ENCODE results near the gene TRIM52. TPM values are rescaled to one million over a fixed set of nuclear protein-coding genes. Genes with fewer than 3 reads are reported as not detected.
A peak's percentile ranks its signal among the peaks of the same experiment; 100 is the strongest.

Gene TRIM52
- total and polyA plus RNA-seq, 2 of the 13 experiments (the other 11 are each of a cell fraction or from before 2014, with no cell fraction given), result 7.2 to 11.6 TPM

DNA sequence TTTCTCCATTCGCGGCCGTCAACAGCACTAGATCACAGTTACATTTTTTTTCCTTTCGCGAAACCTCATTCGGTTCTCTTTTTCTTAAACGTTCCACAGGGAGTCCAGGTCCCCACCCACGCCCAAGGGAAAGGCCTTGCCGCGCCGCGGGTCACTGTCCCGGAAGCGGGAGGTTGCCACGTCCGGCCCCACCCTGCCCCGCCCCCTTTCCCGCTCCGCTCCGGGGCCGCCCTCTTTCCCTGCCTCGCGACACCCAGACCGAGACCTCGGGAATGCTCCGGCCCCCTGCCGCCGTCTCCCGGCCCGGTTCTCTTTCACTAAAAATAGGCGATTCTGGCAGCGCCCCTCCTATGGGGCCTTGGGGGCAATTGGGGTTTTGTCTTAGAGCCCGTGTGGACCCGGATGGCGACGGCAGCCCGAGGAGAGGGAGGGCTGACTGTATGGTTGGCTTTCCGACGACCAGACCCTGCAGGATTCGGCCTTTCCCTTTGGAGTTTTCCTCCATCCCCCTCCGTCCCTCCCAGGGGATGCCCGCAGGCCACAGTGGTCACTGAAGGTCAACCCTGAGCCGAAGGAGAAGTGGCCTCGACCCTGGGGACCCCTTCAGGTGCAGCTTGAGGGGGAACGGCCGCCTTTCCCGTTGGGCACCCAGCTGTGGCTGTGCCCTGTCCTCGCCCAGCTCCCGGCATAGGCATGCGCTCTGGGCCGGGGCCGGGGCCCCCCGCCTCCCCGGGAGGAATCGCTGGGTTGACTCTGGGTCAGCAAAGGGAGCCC lies 14.5 kb downstream of the TRIM52 start (continued):
- TF ChIP-seq, protein P1, sequence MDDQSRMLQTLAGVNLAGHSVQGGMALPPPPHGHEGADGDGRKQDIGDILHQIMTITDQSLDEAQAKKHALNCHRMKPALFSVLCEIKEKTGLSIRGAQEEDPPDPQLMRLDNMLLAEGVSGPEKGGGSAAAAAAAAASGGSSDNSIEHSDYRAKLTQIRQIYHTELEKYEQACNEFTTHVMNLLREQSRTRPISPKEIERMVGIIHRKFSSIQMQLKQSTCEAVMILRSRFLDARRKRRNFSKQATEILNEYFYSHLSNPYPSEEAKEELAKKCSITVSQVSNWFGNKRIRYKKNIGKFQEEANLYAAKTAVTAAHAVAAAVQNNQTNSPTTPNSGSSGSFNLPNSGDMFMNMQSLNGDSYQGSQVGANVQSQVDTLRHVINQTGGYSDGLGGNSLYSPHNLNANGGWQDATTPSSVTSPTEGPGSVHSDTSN (CRISPR knock-in tag; IDR thresholded peaks at IDR 0.05; ENCODE audit: borderline replicate concordance), result 0 out of 2 replicates have a peak, but pooled peaks have one; percentile 38
- peak; percentile 63; the same call in 1 of the 2 replicates for TF ChIP-seq ZNF605 (CRISPR knock-in tag; IDR thresholded peaks at IDR 0.05)
- TF ChIP-seq ZFP1 (CRISPR knock-in tag; IDR thresholded peaks at IDR 0.05), result no peak
- TF ChIP-seq MBNL3 (CRISPR knock-in tag; conservative IDR thresholded peaks at IDR 0.05), result no peak
- TF ChIP-seq ZSCAN25 (CRISPR knock-in tag; IDR thresholded peaks at IDR 0.05), result no peak
- TF ChIP-seq ZBTB7A (CRISPR knock-in tag; IDR thresholded peaks at IDR 0.05), result no peak
- no peak for TF ChIP-seq ZNF552 (CRISPR knock-in tag; IDR thresholded peaks at IDR 0.05; ENCODE audit: borderline replicate concordance)
- TF ChIP-seq ZSCAN30 (CRISPR knock-in tag; IDR thresholded peaks at IDR 0.05), result peak; percentile 75; the same call in 1 of the 2 replicates
- TF ChIP-seq, protein P2, sequence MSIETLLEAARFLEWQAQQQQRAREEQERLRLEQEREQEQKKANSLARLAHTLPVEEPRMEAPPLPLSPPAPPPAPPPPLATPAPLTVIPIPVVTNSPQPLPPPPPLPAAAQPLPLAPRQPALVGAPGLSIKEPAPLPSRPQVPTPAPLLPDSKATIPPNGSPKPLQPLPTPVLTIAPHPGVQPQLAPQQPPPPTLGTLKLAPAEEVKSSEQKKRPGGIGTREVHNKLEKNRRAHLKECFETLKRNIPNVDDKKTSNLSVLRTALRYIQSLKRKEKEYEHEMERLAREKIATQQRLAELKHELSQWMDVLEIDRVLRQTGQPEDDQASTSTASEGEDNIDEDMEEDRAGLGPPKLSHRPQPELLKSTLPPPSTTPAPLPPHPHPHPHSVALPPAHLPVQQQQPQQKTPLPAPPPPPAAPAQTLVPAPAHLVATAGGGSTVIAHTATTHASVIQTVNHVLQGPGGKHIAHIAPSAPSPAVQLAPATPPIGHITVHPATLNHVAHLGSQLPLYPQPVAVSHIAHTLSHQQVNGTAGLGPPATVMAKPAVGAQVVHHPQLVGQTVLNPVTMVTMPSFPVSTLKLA (IDR thresholded peaks at IDR 0.05), result no peak
- peak; percentile 36; the same call in 1 of the 2 replicates for TF ChIP-seq ZNF543 (CRISPR knock-in tag; IDR thresholded peaks at IDR 0.05)
- no peak for TF ChIP-seq RORA (CRISPR knock-in tag; IDR thresholded peaks at IDR 0.05)
- TF ChIP-seq ZNF275 (CRISPR knock-in tag; IDR thresholded peaks at IDR 0.05; ENCODE audit: borderline replicate concordance), result peak; percentile 55; the same call in 1 of the 2 replicates
- TF ChIP-seq, protein P3, sequence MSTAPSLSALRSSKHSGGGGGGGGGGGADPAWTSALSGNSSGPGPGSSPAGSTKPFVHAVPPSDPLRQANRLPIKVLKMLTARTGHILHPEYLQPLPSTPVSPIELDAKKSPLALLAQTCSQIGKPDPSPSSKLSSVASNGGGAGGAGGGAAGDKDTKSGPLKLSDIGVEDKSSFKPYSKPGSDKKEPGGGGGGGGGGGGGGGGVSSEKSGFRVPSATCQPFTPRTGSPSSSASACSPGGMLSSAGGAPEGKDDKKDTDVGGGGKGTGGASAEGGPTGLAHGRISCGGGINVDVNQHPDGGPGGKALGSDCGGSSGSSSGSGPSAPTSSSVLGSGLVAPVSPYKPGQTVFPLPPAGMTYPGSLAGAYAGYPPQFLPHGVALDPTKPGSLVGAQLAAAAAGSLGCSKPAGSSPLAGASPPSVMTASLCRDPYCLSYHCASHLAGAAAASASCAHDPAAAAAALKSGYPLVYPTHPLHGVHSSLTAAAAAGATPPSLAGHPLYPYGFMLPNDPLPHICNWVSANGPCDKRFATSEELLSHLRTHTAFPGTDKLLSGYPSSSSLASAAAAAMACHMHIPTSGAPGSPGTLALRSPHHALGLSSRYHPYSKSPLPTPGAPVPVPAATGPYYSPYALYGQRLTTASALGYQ (CRISPR knock-in tag; IDR thresholded peaks at IDR 0.05), result no peak; the same call in 1 of the 2 replicates
- no peak for TF ChIP-seq REL (CRISPR knock-in tag; conservative IDR thresholded peaks at IDR 0.05)
- TF ChIP-seq TBP (CRISPR knock-in tag; IDR thresholded peaks at IDR 0.05), result no peak
- TF ChIP-seq ZFP91 (CRISPR knock-in tag; IDR thresholded peaks at IDR 0.05; ENCODE audit: borderline replicate concordance), result peak; percentile 82; the same call in 1 of the 2 replicates
- no peak for TF ChIP-seq SRSF9 (IDR thresholded peaks at IDR 0.05; ENCODE audit: borderline replicate concordance, insufficient read depth, low read depth, low read length, poor library complexity, severe bottlenecking)
- no peak for TF ChIP-seq IKZF4 (CRISPR knock-in tag; IDR thresholded peaks at IDR 0.05; ENCODE audit: borderline replicate concordance, low read depth, not compliant biosample characterization)
- TF ChIP-seq KDM4B (CRISPR knock-in tag; IDR thresholded peaks at IDR 0.05), result no peak
- TF ChIP-seq, protein P4, sequence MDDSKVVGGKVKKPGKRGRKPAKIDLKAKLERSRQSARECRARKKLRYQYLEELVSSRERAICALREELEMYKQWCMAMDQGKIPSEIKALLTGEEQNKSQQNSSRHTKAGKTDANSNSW (CRISPR knock-in tag; IDR thresholded peaks at IDR 0.05; ENCODE audit: borderline replicate concordance), result peak; percentile 32; the same call in 1 of the 2 replicates
- TF ChIP-seq ZNF264 (CRISPR knock-in tag; IDR thresholded peaks at IDR 0.05), result no peak; the same call in 1 of the 2 replicates

All from HepG2 (cell line).